HG03442 (cell line): ENCODE results near the gene PEDS1.
"Not testable (repeated sequence)": the region's sequence is repeated elsewhere in the genome, so short reads cannot be mapped to it uniquely, and the experiment has no call there.

Source experiments
- ATAC-seq: cut with Tn5 transposase; IDR thresholded peaks from one replicate; pipeline ENCODE4 v1.9.1; 2021; ENCODE audit warnings: mild to moderate bottlenecking, moderate library complexity; ENCODE audit not compliant: unreplicated experiment

Gene PEDS1

DNA sequence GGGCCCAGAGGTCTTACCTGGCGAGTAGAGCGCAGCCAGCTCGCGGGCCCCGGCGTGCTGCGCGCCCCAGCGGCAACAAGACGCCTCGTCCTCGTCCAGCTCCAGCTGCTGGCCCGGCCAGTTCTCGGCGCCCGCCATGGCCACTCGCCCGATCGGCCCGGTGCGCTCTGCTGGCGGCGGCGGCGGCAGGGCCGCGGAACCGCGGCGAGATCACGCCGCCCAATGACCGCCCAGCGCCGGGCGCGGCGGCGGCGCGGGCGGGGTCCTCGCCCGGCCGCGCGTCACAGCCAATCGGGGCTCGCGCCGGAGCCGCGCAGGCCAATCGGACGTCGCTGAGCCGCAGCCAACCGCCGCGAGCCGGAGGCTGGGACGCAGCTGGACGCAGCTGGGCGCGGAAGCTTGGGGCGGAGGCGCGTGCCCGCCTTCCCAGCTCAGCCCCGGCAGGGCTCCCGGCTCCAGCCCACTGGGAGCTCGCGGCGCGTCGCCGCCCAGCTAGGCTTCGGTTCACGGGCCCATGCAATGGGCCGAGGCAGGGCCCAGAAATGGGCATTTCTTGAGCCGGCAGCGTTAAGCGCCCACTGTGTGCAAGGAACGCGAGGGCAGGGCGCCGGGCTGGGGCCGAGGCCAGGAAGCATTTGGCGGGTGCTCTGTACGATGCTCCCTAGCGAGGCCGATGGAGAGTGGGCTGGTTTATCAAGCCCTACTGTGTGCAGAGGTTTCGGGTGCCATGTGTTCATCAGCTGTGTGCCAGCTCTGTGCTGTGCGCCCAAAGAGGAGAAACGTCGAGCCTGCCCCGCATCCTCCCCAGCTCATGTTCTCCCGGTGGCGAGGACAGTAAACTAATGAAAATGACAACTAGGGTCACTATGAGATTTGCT, at the start of gene PEDS1:
PEDS1 (minus strand) TSS at position 224 of the 878 bp plus-strand sequence; CDS start at position 138, 86 bp downstream.
- peak; percentile 94 for ATAC-seq

DNA sequence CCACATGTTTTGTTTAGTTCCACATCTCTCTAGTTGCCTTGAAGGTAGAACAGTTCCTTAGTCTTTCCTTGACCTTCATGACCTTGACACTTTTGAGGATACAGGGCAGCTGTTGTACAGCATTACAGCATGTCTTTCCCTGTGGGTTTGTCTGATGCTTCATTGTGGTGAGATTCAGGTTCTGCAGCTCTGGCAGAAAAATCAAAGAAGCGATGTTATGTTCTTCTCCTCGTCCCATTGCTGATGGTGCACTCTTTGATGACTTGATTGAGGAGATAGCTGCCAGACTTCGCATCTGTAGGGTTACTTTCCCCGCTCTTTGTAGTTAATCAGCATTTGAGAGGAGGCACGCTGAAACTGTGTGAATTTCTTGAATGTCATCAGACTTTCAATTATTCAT, 49.2 kb upstream of the PEDS1 start:
- ATAC-seq = no peak

GRCh38 chr20:50201710-50202109, 48.2 kb upstream of the PEDS1 start:
- ATAC-seq = not testable (repeated sequence)

- ATAC-seq = no peak
Measured at GRCh38 chr20:50200482-50201104, 47.1 kb upstream of the PEDS1 start.

DNA sequence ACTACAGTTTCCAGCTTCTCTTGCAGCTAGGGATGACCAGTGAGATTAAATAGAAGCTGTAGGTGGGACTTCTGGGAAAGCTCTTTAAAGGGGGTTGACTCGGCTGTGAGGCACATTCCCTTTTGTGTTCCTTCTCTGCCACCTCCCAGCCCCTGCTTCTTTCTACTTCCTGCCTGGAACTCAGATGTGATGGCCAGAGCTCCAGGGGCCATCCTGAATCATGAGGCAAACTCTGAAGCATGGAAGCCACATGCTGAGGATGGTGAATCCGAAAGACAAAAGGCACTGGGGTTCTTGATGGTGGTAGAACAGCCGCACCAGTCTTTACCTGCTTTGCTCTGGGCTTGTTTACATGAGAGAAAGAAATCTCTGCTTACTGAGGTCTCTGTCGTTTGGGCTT, 46.2 kb upstream of the PEDS1 start:
- ATAC-seq = no peak

DNA sequence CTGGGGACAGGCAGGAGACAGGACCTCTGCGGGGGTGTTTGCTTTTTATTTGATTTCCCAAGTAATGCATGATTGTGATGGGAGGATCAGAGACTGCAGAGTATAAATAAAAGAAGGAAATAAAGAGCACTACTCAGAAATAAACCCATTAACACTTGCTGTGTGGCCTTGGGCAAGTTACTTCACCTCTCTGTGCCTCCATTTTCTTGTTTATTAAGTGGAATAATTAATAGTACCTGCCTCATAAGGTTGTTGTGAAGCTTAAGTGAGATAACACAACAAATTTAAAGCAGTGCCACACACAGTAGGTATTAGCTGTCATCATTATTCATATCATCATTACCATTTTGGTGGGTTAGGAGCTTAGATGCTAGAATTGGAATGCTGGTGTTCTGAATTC, 45.2 kb upstream of the PEDS1 start:
- ATAC-seq = no peak

- no peak for ATAC-seq
Measured at GRCh38 chr20:50198180-50198666, 44.7 kb upstream of the PEDS1 start.

DNA sequence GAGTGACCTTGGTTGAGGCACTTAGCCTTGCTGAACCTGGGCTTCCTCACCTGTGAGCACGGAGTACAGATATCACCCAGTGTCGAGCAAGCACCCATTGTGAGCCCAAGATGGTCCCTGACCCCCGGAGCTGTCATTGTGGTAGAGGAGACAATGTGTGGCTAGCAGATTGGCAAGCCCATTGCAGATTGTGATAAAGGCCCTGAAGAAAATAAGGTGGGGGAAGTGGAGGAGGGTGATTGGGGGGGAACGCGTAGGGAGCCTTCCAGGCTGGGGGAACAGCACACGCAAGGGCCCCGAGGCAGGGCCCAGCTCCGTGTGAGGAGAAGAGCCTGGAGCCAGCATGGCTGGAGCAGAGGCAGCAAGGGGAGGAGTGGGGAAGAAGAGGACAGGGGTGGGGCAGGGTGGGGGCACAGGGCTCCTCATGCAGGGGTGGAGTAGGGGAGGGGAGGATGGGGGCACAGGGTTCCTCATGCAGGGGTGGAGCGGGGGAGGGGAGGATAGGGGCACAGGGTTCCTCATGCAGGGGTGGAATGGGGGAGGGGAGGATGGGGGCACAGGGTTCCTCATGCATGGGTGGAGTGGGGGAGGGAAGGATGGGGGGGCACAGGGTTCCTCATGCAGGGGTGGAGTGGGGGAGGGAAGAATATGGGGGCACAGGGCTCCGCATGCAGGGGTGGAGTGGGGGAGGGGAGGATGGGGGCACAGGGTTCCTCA, 44.1 kb upstream of the PEDS1 start:
- ATAC-seq = no peak

DNA sequence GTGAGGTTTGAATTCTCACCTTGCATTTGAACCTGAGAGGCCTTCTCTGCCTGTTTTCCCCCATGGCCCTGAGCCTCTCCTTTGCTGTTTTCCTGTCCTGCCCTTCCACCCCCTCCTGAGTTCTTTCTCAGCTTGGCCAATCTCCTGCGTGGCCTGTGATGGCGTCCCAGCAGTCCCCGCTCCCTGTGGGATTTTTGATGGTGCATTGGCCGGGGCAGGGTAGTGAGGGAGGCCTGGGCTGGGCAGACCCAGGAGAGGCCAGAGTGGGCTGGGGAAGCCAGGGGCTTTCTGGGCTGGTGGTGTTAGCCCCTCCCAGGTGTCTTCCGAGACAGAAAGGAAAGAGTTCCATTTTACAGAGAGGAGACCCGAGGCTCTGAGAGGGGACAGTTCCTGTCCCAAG, 43.4 kb upstream of the PEDS1 start:
- ATAC-seq = no peak

- ATAC-seq = no peak
Measured at GRCh38 chr20:50196248-50196647, 42.7 kb upstream of the PEDS1 start.

- ATAC-seq = no peak
Measured at GRCh38 chr20:50195524-50196120, 42.1 kb upstream of the PEDS1 start.

GRCh38 chr20:50194831-50195523, 41.5 kb upstream of the PEDS1 start:
- no peak for ATAC-seq

- ATAC-seq = no peak
Measured at GRCh38 chr20:50194422-50194830, 40.9 kb upstream of the PEDS1 start.

DNA sequence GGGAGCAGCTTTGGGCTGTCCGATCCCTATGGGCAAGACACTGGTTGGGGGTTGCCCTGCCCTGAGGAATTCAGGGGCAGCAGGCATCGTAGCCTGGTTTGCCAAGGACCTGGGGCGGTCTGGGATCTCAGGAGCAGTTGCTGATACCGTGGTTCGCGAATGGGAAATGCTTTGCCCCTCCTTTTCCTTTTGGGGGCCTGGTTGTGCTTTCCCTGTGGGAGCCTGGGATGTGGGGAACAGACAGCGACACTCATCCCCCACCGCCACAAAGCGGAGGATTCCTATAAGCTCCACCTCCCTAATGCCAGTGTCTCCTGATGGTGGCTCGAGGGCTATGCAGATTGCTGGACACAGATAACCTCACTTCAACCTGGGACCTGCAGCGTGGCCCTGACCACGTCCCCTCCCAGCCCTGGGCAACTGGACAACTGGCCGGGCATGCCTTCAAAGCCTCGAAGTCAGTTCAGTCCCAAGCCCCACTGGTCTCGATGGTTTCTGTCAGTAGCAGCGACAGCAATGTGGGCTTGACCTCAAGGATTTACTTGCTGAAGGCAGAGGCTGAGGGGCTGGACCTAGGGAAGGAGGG, 40.4 kb upstream of the PEDS1 start:
- no peak for ATAC-seq

DNA sequence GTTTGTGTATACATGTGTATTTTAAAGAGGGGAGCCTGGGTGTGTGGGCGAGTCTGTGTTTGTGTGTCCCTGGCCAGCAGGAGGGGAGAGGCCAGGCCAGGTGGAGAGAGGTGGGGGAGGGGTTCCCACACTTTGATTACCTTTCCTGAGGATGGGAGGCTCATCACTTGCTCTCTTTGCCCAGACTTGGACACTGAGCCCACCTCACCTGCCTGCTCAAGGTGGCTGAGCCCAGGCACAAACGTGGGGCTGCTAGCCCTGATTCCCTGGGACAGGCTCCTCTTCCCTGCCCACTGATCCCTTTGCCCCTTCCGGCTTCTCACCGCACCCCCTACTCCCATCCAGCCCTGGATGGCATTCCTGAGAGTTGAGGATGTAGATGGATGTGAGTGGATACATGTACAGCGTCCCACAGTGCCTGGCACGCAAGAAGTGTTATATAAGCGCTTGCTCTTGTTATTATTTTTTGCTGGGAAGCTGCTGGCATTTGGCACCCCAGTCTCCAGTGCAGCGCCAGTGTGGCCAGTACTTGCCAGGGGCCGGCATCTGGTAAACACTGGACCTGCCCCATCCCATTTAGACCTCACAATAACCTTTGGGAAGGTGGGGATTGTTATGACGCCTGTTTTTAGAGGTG, 39.8 kb upstream of the PEDS1 start:
- no peak for ATAC-seq

GRCh38 chr20:50192364-50193198, 39.1 kb upstream of the PEDS1 start:
- peak; percentile 28 for ATAC-seq

DNA sequence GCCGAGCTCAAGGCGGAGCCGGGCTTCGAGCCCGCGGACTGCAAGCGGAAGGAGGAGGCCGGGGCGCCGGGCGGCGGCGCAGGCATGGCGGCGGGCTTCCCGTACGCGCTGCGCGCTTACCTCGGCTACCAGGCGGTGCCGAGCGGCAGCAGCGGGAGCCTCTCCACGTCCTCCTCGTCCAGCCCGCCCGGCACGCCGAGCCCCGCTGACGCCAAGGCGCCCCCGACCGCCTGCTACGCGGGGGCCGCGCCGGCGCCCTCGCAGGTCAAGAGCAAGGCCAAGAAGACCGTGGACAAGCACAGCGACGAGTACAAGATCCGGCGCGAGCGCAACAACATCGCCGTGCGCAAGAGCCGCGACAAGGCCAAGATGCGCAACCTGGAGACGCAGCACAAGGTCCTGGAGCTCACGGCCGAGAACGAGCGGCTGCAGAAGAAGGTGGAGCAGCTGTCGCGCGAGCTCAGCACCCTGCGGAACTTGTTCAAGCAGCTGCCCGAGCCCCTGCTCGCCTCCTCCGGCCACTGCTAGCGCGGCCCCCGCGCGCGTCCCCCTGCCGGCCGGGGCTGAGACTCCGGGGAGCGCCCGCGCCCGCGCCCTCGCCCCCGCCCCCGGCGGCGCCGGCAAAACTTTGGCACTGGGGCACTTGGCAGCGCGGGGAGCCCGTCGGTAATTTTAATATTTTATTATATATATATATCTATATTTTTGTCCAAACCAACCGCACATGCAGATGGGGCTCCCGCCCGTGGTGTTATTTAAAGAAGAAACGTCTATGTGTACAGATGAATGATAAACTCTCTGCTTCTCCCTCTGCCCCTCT, 38.2 kb upstream of the PEDS1 start:
- ATAC-seq = peak; percentile 15

DNA sequence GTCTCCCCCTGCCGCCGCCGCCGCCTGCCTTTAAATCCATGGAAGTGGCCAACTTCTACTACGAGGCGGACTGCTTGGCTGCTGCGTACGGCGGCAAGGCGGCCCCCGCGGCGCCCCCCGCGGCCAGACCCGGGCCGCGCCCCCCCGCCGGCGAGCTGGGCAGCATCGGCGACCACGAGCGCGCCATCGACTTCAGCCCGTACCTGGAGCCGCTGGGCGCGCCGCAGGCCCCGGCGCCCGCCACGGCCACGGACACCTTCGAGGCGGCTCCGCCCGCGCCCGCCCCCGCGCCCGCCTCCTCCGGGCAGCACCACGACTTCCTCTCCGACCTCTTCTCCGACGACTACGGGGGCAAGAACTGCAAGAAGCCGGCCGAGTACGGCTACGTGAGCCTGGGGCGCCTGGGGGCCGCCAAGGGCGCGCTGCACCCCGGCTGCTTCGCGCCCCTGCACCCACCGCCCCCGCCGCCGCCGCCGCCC, 37.6 kb upstream of the PEDS1 start:
- peak; percentile 11 for ATAC-seq
